Neural cell (in vitro differentiated cells): ENCODE data around the gene DCANP1. TPM values are rescaled to one million over a fixed set of nuclear protein-coding genes. Genes with fewer than 3 reads are reported as not detected.

Source experiments
- H2AFZ ChIP-seq: fragments of 200-600, 300-800 bp; sonication (generic), shearing (Covaris generic); 2 replicates; pipeline ENCODE4 v1.6.0; 2014; ENCODE audit warnings: low read depth, mild to moderate bottlenecking, antibody characterized with exemption, low read length, moderate library complexity
- H3F3A ChIP-seq: fragments of 200-600 bp; shearing (Covaris generic); 2 replicates; pipeline ENCODE4 v1.6.1; 2016; ENCODE audit warnings: mild to moderate bottlenecking, moderate library complexity, mixed read lengths, antibody characterized with exemption, low read length; ENCODE audit not compliant: insufficient read depth, poor library complexity, severe bottlenecking
- H3K27ac ChIP-seq: fragments of 200-600, 300-800 bp; sonication (generic), shearing (Covaris generic); 2 replicates; pipeline ENCODE4 v1.5.1; 2014; ENCODE audit warnings: mild to moderate bottlenecking, low read length, moderate library complexity
- H3K27me3 ChIP-seq: fragments of 300-800, 200-600 bp; sonication (generic), shearing (Covaris generic); 2 replicates; pipeline ENCODE4 v1.6.0; 2014; ENCODE audit warnings: mild to moderate bottlenecking, low read depth, low read length, moderate library complexity; ENCODE audit not compliant: insufficient read depth
- H3K36me3 ChIP-seq: fragments of 300-800, 200-600 bp; sonication (generic), shearing (Covaris generic); 2 replicates; pipeline ENCODE4 v1.5.1; 2014; ENCODE audit warnings: mild to moderate bottlenecking, antibody characterized with exemption, low read length, moderate library complexity; ENCODE audit not compliant: insufficient read depth
- H3K4me2 ChIP-seq: fragments of 300-800, 200-600 bp; sonication (generic), shearing (Covaris generic); 2 replicates; pipeline ENCODE4 v1.6.0; 2014; ENCODE audit warnings: mild to moderate bottlenecking, low read length
- H3K4me3 ChIP-seq: fragments of 300-800, 200-600 bp; sonication (generic), shearing (Covaris generic); 2 replicates; pipeline ENCODE4 v1.5.1; 2014; ENCODE audit warnings: mild to moderate bottlenecking, low read length, moderate library complexity
- H3K79me2 ChIP-seq: fragments of 200-600 bp; shearing (Covaris generic); replicated peaks from 2 replicates; pipeline ENCODE4 v1.6.0; 2014; ENCODE audit warnings: mild to moderate bottlenecking, low read length, moderate library complexity; ENCODE audit not compliant: insufficient read depth
- H3K9ac ChIP-seq: fragments of 300-800, 200-600 bp; sonication (generic), shearing (Covaris generic); 2 replicates; pipeline ENCODE4 v1.6.1; 2016; ENCODE audit warnings: mild to moderate bottlenecking, low read length, mixed read lengths
- H3K9me2 ChIP-seq: fragments of 200-600 bp; shearing (Covaris generic); 2 replicates; pipeline ENCODE4 v1.6.1; 2016; ENCODE audit warnings: mild to moderate bottlenecking, low read length, mixed read lengths; ENCODE audit not compliant: insufficient read depth
- H3K9me3 ChIP-seq: fragments of 200-600, 300-800 bp; sonication (generic), shearing (Covaris generic); 2 replicates; pipeline ENCODE4 v1.6.1; 2016; ENCODE audit warnings: mild to moderate bottlenecking, mixed run types, low read length, moderate library complexity, mixed read lengths
- H4K20me1 ChIP-seq: fragments of 200-600 bp; shearing (Covaris generic); 2 replicates; pipeline ENCODE4 v1.6.1; 2016; ENCODE audit warnings: mild to moderate bottlenecking, mixed run types; ENCODE audit not compliant: insufficient read depth
- EP300 ChIP-seq: fragments of 450-650 bp; conservative IDR thresholded peaks from 2 replicates; pipeline ENCODE4 v1.6.1; 2014; ENCODE audit warnings: antibody characterized with exemption, mild to moderate bottlenecking, moderate library complexity; ENCODE audit not compliant: poor library complexity, severe bottlenecking
- EZH2 ChIP-seq: fragments of 200-600, 300-800 bp; shearing (Covaris generic), sonication (generic); IDR thresholded peaks from 2 replicates; pipeline ENCODE4 v1.6.1; 2014; ENCODE audit warnings: antibody characterized with exemption, low read length, borderline replicate concordance, mild to moderate bottlenecking; ENCODE audit not compliant: insufficient read depth, poor library complexity, severe bottlenecking
- RAD21 ChIP-seq: fragments of 450-650 bp; conservative IDR thresholded peaks from 2 replicates; pipeline ENCODE4 v1.6.1; 2014; ENCODE audit warnings: antibody characterized with exemption, mild to moderate bottlenecking, moderate library complexity
- SMC3 ChIP-seq: fragments of 450-650 bp; conservative IDR thresholded peaks from 2 replicates; pipeline ENCODE4 v1.6.1; 2014; ENCODE audit warnings: antibody characterized with exemption, mild to moderate bottlenecking, moderate library complexity; ENCODE audit not compliant: poor library complexity
- TAF1 ChIP-seq: IDR thresholded peaks from 2 replicates; pipeline ENCODE4 v1.6.1; 2012; ENCODE audit warnings: low read depth
- polyA plus RNA-seq: library from polyadenylated mRNA; depleted of rRNA; stranded (reverse); fragments of >200 nt; gene quantifications from 2 replicates; pipeline ENCODE4 v1.2.3, GENCODE V29; 2014

The DCANP1 gene
- polyA plus RNA-seq, 1 donor from 2014 or later = not detected

- no peak overlapping the region for H3K27ac ChIP-seq
- H2AFZ ChIP-seq = no peak overlapping the region
- H3K36me3 ChIP-seq = no peaks in the 10 kb centered on the region
- peaks cover 56% of the 10 kb centered on the region for H3K27me3 ChIP-seq
- H3K9ac ChIP-seq = no peak overlapping the region
- no peaks in the 10 kb centered on the region for H4K20me1 ChIP-seq
- H3K9me3 ChIP-seq = no peaks in the 10 kb centered on the region
- no peaks in the 10 kb centered on the region for H3F3A ChIP-seq
- TF ChIP-seq EP300 = no peak
- no peaks in the 10 kb centered on the region for H3K79me2 ChIP-seq
- H3K4me3 ChIP-seq = peak overlapping the region; percentile 53
- H3K9me2 ChIP-seq = no peaks in the 10 kb centered on the region
- H3K4me2 ChIP-seq = no peak overlapping the region
These were observed 43.3 kb upstream of the DCANP1 start for GRCh38 chr5:135490245-135491037.

- Histone ChIP-seq H3K9me2 (no peaks in the 10 kb centered on the region), H3K27me3 (peaks cover 56% of the 10 kb centered on the region), H3K9me3 (no peaks in the 10 kb centered on the region), H4K20me1 (no peaks in the 10 kb centered on the region), H3K9ac (peak overlapping the region; percentile 28), H3K4me3 (peak overlapping the region; percentile 53), H3K27ac (no peak overlapping the region), H2AFZ (no peak overlapping the region), H3K79me2 (no peaks in the 10 kb centered on the region), H3F3A (no peaks in the 10 kb centered on the region), H3K4me2 (no peak overlapping the region), H3K36me3 (no peaks in the 10 kb centered on the region)
- TF ChIP-seq EP300 (no peak), EZH2 (peak; percentile 4)
These were observed 42.5 kb upstream of the DCANP1 start for GRCh38 chr5:135489466-135490244.

- Histone ChIP-seq H3K27me3 (peaks cover 56% of the 10 kb centered on the region), H4K20me1 (no peaks in the 10 kb centered on the region), H3K9me2 (no peaks in the 10 kb centered on the region), H3K9ac (peak overlapping the region; percentile 28), H3K4me2 (no peak overlapping the region), H3K79me2 (no peaks in the 10 kb centered on the region), H2AFZ (no peak overlapping the region), H3F3A (no peaks in the 10 kb centered on the region), H3K27ac (no peak overlapping the region), H3K9me3 (no peaks in the 10 kb centered on the region), H3K36me3 (no peaks in the 10 kb centered on the region), H3K4me3 (peak overlapping the region; percentile 53)
- no peak for TF ChIP-seq SMC3
- TF ChIP-seq RAD21 = no peak
- no peak for TF ChIP-seq EP300
- TF ChIP-seq TAF1 = no peak
These were observed 41.7 kb upstream of the DCANP1 start for GRCh38 chr5:135488727-135489465.
